GM18861 (cell line): ENCODE results near the gene FAT4.

ENCODE experiments used
- ATAC-seq: cut with Tn5 transposase; IDR thresholded peaks from one replicate; pipeline ENCODE4 v1.9.1; 2021; ENCODE audit not compliant: unreplicated experiment

FAT4 gene, protein sequence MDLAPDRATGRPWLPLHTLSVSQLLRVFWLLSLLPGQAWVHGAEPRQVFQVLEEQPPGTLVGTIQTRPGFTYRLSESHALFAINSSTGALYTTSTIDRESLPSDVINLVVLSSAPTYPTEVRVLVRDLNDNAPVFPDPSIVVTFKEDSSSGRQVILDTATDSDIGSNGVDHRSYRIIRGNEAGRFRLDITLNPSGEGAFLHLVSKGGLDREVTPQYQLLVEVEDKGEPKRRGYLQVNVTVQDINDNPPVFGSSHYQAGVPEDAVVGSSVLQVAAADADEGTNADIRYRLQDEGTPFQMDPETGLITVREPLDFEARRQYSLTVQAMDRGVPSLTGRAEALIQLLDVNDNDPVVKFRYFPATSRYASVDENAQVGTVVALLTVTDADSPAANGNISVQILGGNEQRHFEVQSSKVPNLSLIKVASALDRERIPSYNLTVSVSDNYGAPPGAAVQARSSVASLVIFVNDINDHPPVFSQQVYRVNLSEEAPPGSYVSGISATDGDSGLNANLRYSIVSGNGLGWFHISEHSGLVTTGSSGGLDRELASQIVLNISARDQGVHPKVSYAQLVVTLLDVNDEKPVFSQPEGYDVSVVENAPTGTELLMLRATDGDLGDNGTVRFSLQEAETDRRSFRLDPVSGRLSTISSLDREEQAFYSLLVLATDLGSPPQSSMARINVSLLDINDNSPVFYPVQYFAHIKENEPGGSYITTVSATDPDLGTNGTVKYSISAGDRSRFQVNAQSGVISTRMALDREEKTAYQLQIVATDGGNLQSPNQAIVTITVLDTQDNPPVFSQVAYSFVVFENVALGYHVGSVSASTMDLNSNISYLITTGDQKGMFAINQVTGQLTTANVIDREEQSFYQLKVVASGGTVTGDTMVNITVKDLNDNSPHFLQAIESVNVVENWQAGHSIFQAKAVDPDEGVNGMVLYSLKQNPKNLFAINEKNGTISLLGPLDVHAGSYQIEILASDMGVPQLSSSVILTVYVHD (N-terminal part only)

DNA sequence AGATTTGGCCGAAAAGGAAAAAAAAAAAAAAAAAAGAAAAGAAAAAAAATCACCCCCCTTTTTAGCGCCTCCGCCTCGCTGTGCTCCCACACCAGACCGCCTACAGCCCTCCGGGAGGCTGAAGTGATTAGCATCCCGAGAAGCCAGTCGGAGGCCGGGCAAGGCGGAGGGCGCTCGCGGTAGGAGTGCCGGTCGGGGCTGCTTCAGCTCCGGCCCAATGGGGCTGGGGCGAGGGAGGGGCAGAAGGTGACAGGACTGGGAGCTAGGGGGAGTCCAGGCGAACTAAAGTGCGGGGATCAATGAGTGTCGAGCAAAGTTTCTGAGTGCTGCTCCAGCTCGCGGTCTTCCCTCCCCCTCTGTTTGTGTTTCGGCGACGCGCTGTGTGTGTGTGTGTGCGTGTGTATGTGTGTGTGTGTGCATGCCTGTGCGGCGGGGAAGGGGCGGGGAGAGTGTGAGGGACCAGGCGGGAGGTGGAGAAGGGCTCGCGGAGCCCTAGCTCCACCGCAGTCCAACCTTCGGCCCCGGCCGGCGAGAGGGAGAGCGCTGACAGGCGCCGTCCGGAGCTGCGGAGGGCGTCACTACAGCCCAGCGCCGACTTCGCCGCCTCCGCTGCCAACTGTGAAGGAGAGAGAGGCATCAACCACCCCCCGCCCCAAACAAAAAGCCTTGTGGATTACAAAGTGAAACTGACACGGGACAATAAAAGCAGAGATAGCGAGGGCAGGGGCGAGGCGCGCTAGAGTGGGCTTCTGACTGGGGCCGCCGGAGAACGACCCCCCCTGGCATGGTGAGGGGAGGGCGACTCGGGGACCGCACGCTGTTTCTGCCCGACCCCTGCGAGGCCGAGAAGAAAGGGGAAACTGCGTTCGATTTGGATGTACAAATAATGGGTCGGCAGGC lies at the start of gene FAT4:
TSS of gene FAT4 (plus strand) at position 280 of the 900 bp plus-strand sequence. CDS start 1,457 bp downstream, outside the sequence.
- ATAC-seq = peak; percentile 74

DNA sequence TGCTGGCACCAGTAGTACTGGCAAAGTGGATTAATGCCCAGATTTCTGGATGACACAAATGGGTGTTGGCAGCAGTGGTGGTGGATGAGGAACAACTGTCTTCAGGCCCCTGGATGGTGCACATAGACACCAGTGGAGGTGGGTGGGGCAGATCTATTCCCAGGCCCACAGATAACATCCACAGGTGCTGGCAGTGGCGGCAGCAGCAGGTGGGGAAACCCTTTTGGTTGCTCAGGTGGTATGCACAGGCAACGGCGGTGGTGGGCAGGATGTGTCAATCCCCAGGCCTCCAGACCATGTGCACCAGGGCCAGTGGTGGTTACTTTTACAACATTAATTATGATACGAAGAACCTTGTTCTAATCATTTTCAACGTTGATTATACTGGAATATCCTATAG lies 48.9 kb upstream of the FAT4 start:
- ATAC-seq = no peak

DNA sequence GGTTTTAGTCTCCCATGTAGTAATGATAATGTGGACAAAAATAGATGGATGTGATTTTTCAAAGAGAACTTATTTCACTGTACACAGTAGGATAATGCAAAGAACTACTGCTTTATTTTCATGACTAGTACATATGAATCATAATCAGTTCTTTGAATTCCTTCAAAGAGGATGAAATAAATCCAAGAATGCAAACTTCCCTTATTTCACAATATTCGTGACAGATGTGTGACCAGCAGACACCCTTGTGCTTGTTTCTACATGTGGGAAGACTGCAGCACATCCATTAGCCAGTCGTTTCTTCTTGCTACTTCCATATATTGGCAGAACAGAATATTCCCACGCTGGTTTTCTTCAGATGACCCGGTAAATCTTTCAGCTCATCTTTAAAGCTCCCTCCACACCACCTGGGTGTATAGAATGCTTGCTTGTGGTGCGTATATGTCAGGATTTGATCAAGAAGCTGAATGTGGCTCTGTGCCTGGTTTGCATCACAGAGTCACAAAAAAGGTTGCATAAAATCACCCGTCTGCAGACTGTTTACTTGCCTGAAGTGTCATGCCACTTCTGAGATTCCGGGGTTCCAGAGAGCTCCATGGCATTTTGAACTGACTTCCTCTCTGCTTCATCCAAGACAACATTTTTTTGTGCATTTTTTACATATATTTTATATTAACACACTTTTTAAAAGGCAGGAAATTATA lies 47.7 kb upstream of the FAT4 start:
- ATAC-seq = no peak

DNA sequence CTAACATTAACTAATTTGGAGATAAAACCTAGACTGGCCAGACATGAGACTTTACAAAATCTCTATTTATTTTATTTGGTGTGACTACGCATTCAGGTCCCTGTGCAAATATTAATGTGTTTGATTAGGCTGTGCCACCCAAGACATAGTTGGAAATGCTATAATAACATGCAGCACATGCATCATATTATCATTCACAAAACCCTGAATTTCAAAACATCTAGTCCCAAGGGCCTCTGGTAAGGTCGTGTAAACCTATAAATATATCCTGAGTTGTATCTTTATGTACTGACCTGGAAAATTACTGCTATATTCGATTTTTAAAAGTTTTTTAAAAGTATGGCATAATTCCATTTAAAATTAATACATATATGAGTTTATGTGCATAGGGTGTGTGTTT lies 47.1 kb upstream of the FAT4 start:
- no peak for ATAC-seq

DNA sequence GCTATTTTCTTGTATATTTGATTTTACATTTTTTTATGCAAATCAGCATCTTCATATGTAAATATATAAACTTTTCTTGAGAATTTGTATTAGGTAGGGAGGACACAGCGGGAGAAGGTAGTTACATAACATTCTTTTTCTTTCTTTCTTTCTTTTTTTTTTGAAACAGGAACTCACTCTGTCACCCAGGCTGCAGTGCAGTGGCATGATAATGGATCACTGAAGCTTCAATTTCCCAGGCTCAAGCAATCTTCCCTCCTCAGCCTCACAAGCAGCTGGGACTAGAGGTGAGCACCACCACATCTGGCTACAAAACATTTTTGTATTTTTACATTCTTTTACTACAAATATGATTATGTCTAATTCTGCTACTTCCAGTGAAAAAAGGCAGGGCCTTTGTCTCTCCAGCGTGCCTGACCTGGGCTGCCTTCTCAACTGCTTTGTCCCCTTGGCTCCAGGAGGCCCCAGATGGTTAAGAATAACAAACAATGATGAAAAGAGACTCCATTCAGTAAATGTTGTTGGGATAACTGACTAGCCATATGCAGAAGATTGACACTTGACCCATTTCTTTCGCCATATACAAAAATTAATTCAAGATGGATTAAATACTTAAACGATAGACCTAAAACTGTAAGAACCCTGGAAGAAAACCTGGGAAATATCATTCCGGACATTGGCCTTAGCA lies 46.5 kb upstream of the FAT4 start:
- no peak for ATAC-seq

DNA sequence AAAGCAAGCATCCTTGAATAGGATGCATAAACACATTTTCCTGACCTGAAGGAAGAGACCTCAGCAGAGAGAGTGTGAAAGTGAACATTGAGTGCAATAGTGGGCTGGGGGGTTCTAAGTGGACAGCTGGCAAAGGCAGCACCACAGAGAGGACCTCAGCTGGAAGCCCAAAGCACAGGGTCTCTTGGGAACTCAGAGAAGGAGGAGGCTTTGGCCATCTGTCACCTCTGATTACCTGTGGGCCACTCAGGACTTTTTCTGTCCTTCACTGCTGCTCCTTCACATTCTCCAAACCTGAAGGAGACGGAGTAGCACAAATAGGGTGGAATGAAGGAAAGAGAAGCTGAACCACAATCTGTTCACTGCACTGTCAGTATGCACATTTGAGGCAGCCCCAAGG lies 37.9 kb upstream of the FAT4 start:
- no peak for ATAC-seq

DNA sequence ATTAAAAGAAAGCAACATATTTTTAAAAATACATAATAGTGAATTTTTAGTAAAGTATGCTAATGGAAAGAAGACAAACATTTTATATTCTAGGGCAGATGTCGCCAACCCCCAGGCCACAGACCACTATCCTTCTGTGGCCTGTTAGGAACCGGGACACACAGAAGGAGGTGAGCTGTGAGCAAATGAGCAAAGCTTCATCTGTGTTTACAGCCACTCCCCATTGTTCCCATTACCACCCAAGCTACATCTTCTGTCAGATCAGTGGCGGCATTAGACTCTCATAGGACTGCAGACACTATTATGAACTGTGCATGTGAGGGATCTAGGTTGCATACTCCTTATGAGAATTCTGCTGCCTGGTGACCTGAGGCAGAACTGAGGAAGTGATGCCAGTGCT lies 37.0 kb upstream of the FAT4 start:
- ATAC-seq = no peak

DNA sequence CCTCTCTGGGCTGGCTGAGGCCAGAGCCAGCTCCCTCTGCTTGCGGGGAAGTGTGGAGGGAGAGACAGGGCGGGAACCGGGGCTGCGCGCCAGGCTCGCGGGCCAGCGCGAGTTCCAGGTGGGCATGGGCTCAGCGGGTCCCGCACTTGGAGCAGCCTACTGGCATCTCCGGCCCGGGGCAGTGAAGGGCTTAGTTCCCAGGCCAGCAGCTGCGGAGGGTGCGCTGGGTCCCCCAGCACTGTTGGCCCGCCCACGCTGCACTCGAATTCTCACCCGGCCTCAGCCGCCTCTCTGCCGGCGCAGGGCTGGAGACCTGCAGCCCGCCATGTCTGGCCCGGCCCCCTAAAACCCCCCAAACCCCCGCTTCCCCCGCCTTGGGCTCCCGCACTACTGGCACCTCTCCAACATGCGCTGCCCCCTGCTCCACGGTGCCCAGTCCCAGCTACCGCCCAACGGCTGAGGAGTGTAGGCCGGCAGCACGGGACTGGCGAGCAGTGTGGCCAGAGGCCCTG lies 33.8 kb upstream of the FAT4 start:
- ATAC-seq = no peak

DNA sequence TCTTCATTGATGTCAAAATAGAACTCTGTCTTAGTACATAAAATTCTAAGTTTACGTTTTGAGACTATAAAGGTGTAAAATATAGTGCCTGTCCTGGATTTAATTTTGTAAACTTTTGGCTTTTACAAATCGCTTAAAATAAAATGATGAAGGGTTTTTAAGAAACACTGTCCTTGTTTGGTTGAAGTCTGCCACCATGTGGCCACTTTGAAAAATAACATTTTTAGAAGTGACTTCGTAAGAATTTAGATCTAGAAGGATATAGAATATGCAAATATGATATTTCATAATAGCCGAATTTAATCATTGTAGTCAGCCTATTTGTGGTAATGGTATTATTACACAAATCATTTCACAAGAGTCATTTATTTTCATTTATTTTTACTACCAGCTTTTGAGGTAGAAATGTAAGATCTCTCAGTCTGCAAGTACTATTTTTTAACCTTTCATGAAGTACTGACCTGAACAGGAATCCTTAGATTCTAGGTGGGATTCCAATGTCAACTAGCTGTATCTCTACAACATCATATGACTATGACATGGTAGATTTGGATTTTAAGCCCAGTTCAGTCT lies 31.0 kb upstream of the FAT4 start:
- peak; percentile 52 for ATAC-seq

DNA sequence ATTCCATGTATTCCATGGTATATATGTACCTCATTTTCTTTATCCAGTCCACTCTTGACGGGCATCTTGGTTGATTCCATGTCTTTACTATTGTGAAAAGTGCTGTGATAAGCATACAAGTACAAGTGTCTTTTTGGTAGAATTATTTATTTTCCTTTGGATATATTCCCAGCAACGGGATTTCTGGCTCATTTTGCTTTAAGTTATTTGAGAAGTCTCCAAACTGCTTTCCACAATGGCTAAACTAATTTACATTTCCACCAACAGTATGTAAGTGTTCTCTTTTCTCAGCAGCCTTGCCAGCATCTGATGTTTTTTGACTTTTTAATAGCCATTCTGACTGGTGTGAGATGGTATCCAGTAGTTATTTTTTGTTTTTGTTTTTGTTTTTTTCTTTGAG lies 17.6 kb upstream of the FAT4 start:
- no peak for ATAC-seq

DNA sequence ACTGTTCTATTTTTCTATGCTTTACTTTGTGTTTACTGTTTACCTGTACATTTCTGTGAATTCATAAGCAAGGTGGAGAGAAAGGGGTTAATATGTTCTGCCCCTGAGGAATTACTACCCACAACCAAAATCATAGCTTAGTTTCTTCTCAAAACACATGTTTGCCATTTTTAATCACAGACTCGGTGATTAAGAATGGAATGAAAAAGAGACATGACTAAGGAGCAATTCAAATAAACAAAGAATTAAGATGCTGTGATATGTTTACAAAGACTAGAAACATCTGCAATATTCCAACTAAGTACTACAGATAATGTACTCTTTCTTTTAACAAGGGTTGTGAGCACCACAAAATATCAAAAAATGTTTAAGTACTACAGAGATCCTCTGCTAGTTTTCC lies 11.7 kb upstream of the FAT4 start:
- no peak for ATAC-seq

DNA sequence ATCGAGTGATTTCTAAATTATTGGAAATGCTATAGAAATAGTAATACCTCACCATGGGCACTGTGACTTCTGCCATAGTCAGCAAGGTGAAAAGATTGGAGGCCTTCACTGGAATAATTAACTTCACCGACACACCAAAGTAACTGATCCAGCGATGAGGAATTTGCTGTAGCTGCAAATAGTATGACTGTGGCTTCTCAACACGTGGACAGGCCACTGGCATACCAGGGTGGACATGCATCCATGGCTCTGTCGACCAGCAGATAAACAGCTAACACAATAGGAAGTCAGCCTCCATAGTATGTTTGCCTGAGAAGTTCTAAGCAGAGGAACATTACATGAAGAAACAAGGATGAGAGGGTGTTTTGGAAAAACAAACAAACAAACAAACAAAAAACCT lies 10.9 kb upstream of the FAT4 start:
- no peak for ATAC-seq

DNA sequence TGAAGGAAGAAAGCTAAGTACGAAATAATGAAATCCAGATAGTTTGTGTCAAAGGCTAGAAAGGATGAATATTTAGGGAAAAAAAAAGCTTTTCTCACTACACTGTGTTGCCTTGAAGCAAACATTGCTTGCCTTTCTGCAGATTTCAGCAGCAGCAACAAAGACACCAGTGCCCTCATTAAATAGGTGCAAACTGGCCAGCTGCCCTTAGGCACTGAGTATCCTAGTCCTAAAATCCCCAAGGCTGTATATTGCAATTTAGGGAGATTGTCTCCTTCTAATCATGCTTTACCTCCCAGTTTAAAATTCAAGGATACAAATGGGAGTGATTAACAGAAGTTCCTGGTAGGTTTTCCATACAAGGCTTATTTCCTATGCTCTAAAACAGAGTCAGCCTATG lies 8.6 kb upstream of the FAT4 start:
- no peak for ATAC-seq

DNA sequence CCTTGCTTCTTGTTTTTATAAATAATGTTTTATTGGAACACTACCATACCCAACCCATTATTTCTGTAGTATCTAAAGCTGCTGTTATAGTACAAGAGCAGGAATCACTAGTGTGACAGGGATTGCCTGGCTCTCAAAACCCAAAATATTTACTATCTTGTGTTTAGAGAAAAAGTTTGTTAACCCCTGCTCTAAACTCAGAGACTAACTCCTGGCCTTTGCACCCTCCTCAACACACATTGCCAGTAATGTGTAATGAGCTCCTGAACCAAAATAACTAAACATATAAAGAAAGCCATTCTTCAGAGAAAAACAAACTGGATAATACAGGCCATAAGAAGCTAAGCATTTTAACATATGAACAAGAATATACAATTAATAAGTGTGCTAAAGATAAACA lies 8.2 kb upstream of the FAT4 start:
- ATAC-seq = no peak

DNA sequence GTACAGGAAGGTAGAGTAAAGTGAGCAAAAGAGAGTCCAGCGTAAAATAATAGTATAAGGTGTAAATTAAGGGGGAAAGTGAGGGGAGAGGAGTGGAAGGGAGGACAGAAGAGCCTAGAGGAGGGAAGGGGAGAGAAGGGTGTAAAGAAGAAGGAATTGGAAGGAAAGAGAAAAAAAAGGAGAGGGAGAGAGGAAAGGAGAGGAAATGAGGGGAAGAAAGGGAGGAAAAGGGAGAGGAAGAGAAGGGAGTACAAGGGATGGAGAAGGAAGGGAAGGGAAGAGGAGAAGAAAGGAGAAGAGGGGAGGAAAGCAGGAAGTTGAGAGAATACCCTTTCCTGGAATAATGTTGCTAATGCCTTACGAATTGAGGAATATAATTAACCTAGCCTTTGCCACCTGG lies 3.3 kb upstream of the FAT4 start:
- ATAC-seq = no peak

DNA sequence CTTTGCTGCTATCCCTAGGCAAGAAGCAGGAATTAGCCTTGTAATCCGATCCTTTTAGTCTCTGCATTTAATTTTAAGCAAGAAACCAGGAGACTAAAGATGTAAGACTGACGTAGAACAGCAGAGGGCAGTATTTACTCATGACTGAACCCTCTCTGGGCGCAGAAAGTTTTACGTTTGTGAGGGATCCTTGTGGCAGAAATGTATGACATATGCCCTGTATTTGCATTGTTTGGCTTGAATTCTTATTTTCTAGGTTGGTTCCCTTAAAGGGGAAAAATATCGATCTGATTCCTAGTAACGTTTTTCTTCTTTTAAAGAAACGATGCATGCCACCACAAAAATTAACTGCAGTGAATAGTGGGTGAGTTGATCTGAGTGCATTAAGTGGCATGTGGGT lies 1.3 kb upstream of the FAT4 start:
- peak; percentile 73 for ATAC-seq

DNA sequence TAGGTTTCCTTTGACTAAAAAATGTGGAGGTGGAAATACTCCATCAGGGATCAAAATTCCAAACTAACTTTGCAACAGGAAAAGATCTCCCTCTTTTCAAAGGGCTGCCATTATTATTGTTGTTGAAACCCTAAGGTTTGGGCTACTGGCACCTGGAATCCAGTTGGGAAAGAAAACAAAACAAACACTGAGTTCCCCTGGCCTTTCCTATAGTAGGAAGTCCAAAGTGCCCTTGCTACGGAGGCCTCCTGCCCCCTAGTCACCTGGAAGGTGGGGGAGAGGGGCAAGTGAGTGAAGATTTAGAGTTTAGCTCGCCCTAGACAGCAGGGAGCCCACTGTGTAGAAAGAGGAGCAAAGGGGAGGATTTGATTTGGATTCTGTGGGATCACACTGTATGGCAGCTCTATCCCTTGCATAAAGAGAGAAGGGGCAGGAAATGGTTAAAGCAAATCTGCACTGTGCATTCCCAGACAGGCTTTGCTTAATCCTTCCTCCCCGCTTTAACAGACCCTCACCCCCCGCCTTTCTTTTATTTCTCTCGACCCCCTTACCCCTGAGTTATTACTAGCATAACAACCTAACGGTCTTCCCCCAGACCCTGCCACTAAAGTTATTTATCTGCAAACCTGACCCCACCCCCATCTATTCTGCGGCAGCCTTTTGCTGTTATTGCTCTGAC lies 627 bp upstream of the FAT4 start:
- no peak for ATAC-seq

DNA sequence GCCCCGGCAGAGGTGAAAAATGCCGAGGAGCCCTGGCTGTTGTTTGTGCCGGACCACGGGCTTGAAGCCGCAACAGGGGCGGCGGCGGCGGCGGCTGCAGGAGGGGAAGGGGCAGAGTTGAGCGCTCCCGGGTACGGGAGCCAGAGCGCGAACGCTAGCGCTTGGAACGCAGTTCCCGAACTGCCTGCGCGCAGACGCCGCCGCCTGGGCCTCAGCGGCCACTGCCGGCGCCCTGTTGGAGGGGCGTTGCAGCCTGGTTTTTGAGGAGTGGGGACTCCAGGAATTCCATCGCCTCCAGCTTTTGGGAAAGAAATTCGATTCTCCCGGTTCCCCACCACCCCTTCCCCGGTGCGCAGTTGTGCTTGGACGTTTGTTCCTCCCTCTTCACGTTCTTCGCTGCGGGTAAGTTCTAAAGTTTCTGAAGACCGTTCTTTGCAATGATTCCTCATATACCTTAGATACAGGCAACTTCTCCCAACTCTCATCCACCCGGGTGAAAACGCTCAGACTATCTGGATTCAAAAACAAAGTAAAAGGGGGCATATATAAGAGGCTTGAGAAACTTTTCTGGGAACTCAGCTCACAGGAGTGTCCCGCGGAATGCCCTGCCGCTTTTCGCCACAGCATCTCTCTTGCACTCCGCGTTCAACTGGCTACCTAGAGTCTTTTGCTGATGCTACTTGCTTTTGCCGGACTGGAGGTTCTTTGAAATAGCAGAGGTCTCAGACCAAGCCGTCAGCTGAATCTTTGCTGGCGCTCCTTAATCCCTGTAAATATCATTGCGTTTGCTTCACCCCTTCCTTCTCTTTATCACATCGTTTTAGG lies 1.0 kb downstream of the FAT4 start:
- ATAC-seq = no peak
